ENCODE measurements around the gene RAD51C. TPM values are rescaled to one million over a fixed set of nuclear protein-coding genes. Genes with fewer than 3 reads are reported as not detected.
"Not testable (repeated sequence)": the region's sequence is repeated elsewhere in the genome, so short reads cannot be mapped to it uniquely, and the experiment has no call there.

The RAD51C gene
- total RNA-seq, 2 experiments from 2014 or later: 40.0 to 45.7 TPM

DNA sequence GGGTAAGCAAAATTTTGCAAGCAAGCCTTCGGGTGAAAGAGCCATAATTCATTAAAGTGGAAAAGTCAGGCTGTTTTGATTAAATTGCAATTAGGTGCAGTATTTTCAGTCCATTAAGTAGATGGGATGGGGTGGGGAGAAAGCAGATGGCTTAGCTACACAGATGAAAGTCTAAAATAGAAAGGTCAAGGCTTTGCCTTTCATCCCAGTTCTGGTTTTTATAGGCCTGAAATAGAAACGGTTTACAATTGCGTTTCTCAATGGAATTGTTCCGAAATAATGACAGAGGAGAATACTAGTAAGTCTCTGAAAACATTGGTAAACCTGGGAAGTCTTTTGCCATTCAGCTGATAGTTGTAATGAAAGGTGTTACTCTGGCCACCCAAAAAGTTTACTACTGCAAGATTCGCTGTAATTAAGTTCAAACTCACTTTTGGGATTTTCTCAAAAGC is 64.8 kb downstream of the RAD51C start:
- POLR2A ChIA-PET: no interaction called here
- H3K4me3 Mint-ChIP-seq: peak overlapping the region; percentile 89
- no peak for ATAC-seq (ENCODE audit: low read depth)
- H3K4me1 Mint-ChIP-seq: peaks cover 7% of the 10 kb centered on the region
- H3K27me3 Mint-ChIP-seq: peaks cover 77% of the 10 kb centered on the region
- H3K9me3 Mint-ChIP-seq: no peaks in the 10 kb centered on the region
- H3K36me3 Mint-ChIP-seq: peaks cover 3% of the 10 kb centered on the region
- no peak overlapping the region for H3K27ac Mint-ChIP-seq
- no peak for DNase-seq

DNA sequence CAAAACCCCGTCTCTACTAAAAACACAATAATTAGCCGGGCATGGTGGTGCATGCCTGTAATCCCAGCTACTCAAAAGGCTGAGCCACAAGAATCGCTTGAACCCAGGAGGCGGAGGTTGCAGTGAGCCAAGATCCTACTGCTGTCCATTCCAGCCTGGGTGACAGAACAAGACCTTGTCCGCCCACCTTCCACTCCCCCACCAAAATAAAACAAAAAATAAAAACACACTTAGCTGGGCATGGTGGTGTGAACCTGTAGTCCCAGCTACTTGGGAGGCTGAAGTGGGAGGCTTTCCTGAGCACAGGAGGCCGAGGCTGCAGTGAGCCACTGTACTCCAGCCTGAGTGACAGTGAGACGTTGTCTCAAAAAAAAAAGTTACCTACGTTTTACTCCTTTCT is 66.5 kb downstream of the RAD51C start:
- Mint-ChIP-seq H3K4me1 (peaks cover 7% of the 10 kb centered on the region), H3K27me3 (peaks cover 71% of the 10 kb centered on the region), H3K27ac (no peak overlapping the region), H3K4me3 (no peak overlapping the region), H3K9me3 (no peaks in the 10 kb centered on the region), H3K36me3 (peaks cover 3% of the 10 kb centered on the region)
- ATAC-seq (ENCODE audit: low read depth) (no peak), DNase-seq (no peak)
- POLR2A ChIA-PET: no interaction called here

DNA sequence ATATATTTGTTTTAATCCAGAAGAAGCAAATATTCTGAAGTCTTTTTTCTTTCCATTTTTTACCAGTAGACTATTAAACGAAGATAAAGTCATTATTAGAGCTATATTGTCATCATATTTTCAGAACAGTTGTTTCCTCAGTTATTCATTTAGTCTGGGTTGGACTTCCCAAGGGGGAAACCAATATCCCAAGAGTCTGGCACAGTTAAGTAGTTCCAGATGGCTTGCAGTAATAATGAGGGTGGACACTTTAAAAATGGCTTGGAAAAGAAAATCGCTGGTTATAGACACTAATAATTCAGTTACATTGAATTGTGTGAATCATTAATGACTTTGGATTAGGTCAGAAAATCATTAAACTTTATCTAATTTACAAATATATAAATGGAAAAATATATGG is 67.1 kb downstream of the RAD51C start:
- H3K9me3 Mint-ChIP-seq: no peaks in the 10 kb centered on the region
- H3K27ac Mint-ChIP-seq: no peak overlapping the region
- DNase-seq (no peak), ATAC-seq (ENCODE audit: low read depth) (no peak)
- peaks cover 7% of the 10 kb centered on the region for H3K4me1 Mint-ChIP-seq
- POLR2A ChIA-PET: no interaction called here
- H3K36me3 Mint-ChIP-seq: peaks cover 3% of the 10 kb centered on the region
- no peak overlapping the region for H3K4me3 Mint-ChIP-seq
- H3K27me3 Mint-ChIP-seq: peaks cover 69% of the 10 kb centered on the region

- DNase-seq (no peak), ATAC-seq (ENCODE audit: low read depth) (no peak)
- POLR2A ChIA-PET: no interaction called here
- Mint-ChIP-seq H3K4me1 (peaks cover 6% of the 10 kb centered on the region), H3K9me3 (no peaks in the 10 kb centered on the region), H3K36me3 (peaks cover 3% of the 10 kb centered on the region), H3K27ac (no peak overlapping the region), H3K4me3 (no peak overlapping the region), H3K27me3 (peaks cover 69% of the 10 kb centered on the region)
These were observed 67.8 kb downstream of the RAD51C start for GRCh38 chr17:58760248-58760647.

GRCh38 chr17:58763263-58763662 is 70.9 kb downstream of the RAD51C start:
- peaks cover 48% of the 10 kb centered on the region for H3K27me3 Mint-ChIP-seq
- H3K4me3 Mint-ChIP-seq: no peak overlapping the region
- no peak overlapping the region for H3K27ac Mint-ChIP-seq
- no peak for DNase-seq
- H3K36me3 Mint-ChIP-seq: no peaks in the 10 kb centered on the region
- POLR2A ChIA-PET: no interaction called here
- no peaks in the 10 kb centered on the region for H3K9me3 Mint-ChIP-seq
- no peaks in the 10 kb centered on the region for H3K4me1 Mint-ChIP-seq
- no peak for ATAC-seq (ENCODE audit: low read depth)

- no peak for ATAC-seq (ENCODE audit: low read depth)
- H3K4me1 Mint-ChIP-seq: no peaks in the 10 kb centered on the region
- DNase-seq: no peak
- no peaks in the 10 kb centered on the region for H3K36me3 Mint-ChIP-seq
- H3K9me3 Mint-ChIP-seq: no peaks in the 10 kb centered on the region
- H3K27me3 Mint-ChIP-seq: peaks cover 40% of the 10 kb centered on the region
- no peak overlapping the region for H3K27ac Mint-ChIP-seq
- H3K4me3 Mint-ChIP-seq: no peak overlapping the region
- POLR2A ChIA-PET: no interaction called here
These were observed 72.0 kb downstream of the RAD51C start for GRCh38 chr17:58764373-58764772.

DNA sequence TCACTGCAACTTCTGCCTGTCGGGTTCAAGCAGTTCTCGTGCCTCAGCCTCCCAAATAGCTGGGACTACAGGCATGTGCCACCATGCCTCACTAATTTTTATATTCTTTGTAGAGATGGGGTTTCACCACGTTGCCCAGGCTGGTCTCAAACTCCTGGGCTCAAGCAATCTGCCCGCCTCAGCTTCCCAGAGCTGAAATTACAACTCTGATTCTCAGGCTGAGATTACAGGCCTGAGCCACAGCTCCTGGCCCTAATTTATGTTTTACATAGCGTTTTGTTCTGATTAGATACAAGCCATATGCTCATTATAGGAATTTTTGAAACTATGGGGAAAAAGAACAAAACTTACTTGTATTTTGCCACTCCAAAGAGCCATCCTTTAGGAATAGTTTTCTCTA is 86.1 kb downstream of the RAD51C start:
- H3K27me3 Mint-ChIP-seq: peaks cover 23% of the 10 kb centered on the region
- DNase-seq; ATAC-seq (ENCODE audit: low read depth); H3K4me1 Mint-ChIP-seq; H3K36me3 Mint-ChIP-seq; POLR2A ChIA-PET; H3K9me3 Mint-ChIP-seq; H3K27ac Mint-ChIP-seq; H3K4me3 Mint-ChIP-seq: not testable (repeated sequence)

GRCh38 chr17:58779446-58779845 is 87.0 kb downstream of the RAD51C start:
- no peak overlapping the region for H3K27ac Mint-ChIP-seq
- no peak for ATAC-seq (ENCODE audit: low read depth)
- no peak overlapping the region for H3K4me3 Mint-ChIP-seq
- H3K27me3 Mint-ChIP-seq: peaks cover 20% of the 10 kb centered on the region
- H3K36me3 Mint-ChIP-seq: no peaks in the 10 kb centered on the region
- H3K9me3 Mint-ChIP-seq: no peaks in the 10 kb centered on the region
- POLR2A ChIA-PET: no interaction called here
- H3K4me1 Mint-ChIP-seq: no peaks in the 10 kb centered on the region
- no peak for DNase-seq

GRCh38 chr17:58783380-58783779 is 91.0 kb downstream of the RAD51C start:
- POLR2A ChIA-PET: no interaction called here
- no peak overlapping the region for H3K27ac Mint-ChIP-seq
- ATAC-seq (ENCODE audit: low read depth): no peak
- no peak for DNase-seq
- no peaks in the 10 kb centered on the region for H3K4me1 Mint-ChIP-seq
- peaks cover 14% of the 10 kb centered on the region for H3K27me3 Mint-ChIP-seq
- no peak overlapping the region for H3K4me3 Mint-ChIP-seq
- H3K9me3 Mint-ChIP-seq: no peaks in the 10 kb centered on the region
- no peaks in the 10 kb centered on the region for H3K36me3 Mint-ChIP-seq

- H3K27ac Mint-ChIP-seq: no peak overlapping the region
- H3K4me3 Mint-ChIP-seq: no peak overlapping the region
- peaks cover 6% of the 10 kb centered on the region for H3K27me3 Mint-ChIP-seq
- POLR2A ChIA-PET: no interaction called here
- H3K9me3 Mint-ChIP-seq: no peaks in the 10 kb centered on the region
- no peaks in the 10 kb centered on the region for H3K4me1 Mint-ChIP-seq
- DNase-seq (no peak), ATAC-seq (ENCODE audit: low read depth) (no peak)
- H3K36me3 Mint-ChIP-seq: no peaks in the 10 kb centered on the region
These were observed 92.7 kb downstream of the RAD51C start for GRCh38 chr17:58785097-58785496.

Other genes with a start within 250 kb of the RAD51C start
- under 1 TPM; 0.47 to 0.60 TPM for gene HSF5, start 204.2 kb upstream of the RAD51C start, total RNA-seq
- 10 to 100 TPM; 50.5 to 50.8 TPM for gene MTMR4, start 178.0 kb upstream of the RAD51C start, total RNA-seq
- gene TEX14, start 557 bp upstream of the RAD51C start, total RNA-seq: under 1 TPM; 0.30 to 0.43 TPM
- gene PPM1E, start 63.3 kb downstream of the RAD51C start, total RNA-seq: not detected

Measured in activated naive CD8-positive, alpha-beta T cell treated with anti-CD3 and anti-CD28 coated beads, Interleukin-2, amount 10 ng/mL, durations not matched to agents 7 days and 5 days (primary cell).